Naive thymus-derived CD4-positive, alpha-beta T cell (primary cell): ENCODE data around the gene STX18. TPM values are rescaled to one million over a fixed set of nuclear protein-coding genes. Genes with fewer than 3 reads are reported as not detected.

Experiments used
- ATAC-seq: fragments of 150-1000 bp; cut with Tn5 transposase; 2 replicates; pipeline ENCODE4 v1.10.0; 2021; ENCODE audit warnings: mild to moderate bottlenecking, moderate library complexity
- CTCF ChIA-PET: fragments of 350-600 bp; sonication (Branson Sonifier 250); formaldehyde crosslinking; loops from one replicate; lab custom pipeline; 2021; ENCODE audit warnings: antibody characterized with exemption; lab: Charles Lee
- POLR2A ChIA-PET: fragments of 350-600 bp; sonication (Branson Sonifier 250); formaldehyde crosslinking; loops from one replicate; lab custom pipeline; 2021; ENCODE audit warnings: antibody characterized with exemption, inconsistent platforms; lab: Charles Lee
- DNase-seq, 9 donors: peaks; one replicate each; pipeline versions ENCODE4 v3.0.0 to v3.0.0-alpha.2; 2020 to 2022; ENCODE audit warnings: mixed read lengths in 1 of 9
- H3K27ac ChIP-seq: one replicate; pipeline ENCODE4 v1.7.0; 2013; ENCODE audit warnings: mild to moderate bottlenecking, low read depth, low read length, moderate library complexity
- H3K27me3 ChIP-seq, 2 donors: one replicate each; pipeline ENCODE4 v1.7.0; 2013; ENCODE audit warnings: low read length in 2 of 2, mild to moderate bottlenecking in 2 of 2, moderate library complexity in 2 of 2; ENCODE audit not compliant: control insufficient read depth in 2 of 2, insufficient read depth in 2 of 2
- H3K36me3 ChIP-seq, 3 experiments: 1 replicate in 2 of 3; 2 replicates in 1 of 3; pipeline ENCODE4 v1.7.0; 2013; ENCODE audit warnings: low read length in 3 of 3, mild to moderate bottlenecking in 3 of 3, moderate library complexity in 1 of 3; ENCODE audit not compliant: insufficient read depth in 3 of 3, control insufficient read depth in 2 of 3
- H3K4me1 ChIP-seq, 2 donors: one replicate each; pipeline ENCODE4 v1.7.0; 2013; ENCODE audit warnings: low read length in 2 of 2, mild to moderate bottlenecking in 2 of 2, moderate library complexity in 1 of 2; ENCODE audit not compliant: control insufficient read depth in 2 of 2, insufficient read depth in 2 of 2
- H3K4me3 ChIP-seq: 2 replicates; pipeline ENCODE4 v1.7.0; 2013; ENCODE audit warnings: mild to moderate bottlenecking, low read length
- H3K9me3 ChIP-seq, 3 experiments: 1 replicate in 2 of 3; 2 replicates in 1 of 3; pipeline ENCODE4 v1.7.0; 2013; ENCODE audit warnings: low read length in 3 of 3; ENCODE audit not compliant: control insufficient read depth in 2 of 3
- H3K27ac Mint-ChIP-seq, 9 donors: one replicate each; pipeline ENCODE4 v1.8.0; 2020 to 2022; ENCODE audit warnings: mixed read lengths in 9 of 9, mild to moderate bottlenecking in 8 of 9, moderate library complexity in 5 of 9, inconsistent platforms in 2 of 9
- H3K27me3 Mint-ChIP-seq, 5 donors: one replicate each; pipeline ENCODE4 v1.8.0; 2021 to 2022; ENCODE audit warnings: mixed read lengths in 5 of 5, mild to moderate bottlenecking in 1 of 5
- H3K36me3 Mint-ChIP-seq, 5 donors: one replicate each; pipeline ENCODE4 v1.8.0; 2020 to 2022; ENCODE audit warnings: mixed read lengths in 5 of 5, mild to moderate bottlenecking in 3 of 5, inconsistent platforms in 1 of 5
- H3K4me1 Mint-ChIP-seq, 7 donors: one replicate each; pipeline ENCODE4 v1.8.0; 2020 to 2022; ENCODE audit warnings: mixed read lengths in 7 of 7, mild to moderate bottlenecking in 3 of 7, inconsistent platforms in 1 of 7
- H3K4me3 Mint-ChIP-seq, 10 donors: one replicate each; pipeline ENCODE4 v1.8.0; 2020 to 2022; ENCODE audit warnings: mild to moderate bottlenecking in 10 of 10, mixed read lengths in 10 of 10, moderate library complexity in 6 of 10, inconsistent platforms in 2 of 10
- H3K9me3 Mint-ChIP-seq, 11 donors: one replicate each; pipeline ENCODE4 v1.8.0; 2020 to 2022; ENCODE audit warnings: mixed read lengths in 11 of 11, mild to moderate bottlenecking in 4 of 11, inconsistent platforms in 1 of 11, moderate library complexity in 1 of 11
- intact Hi-C, 2 donors: fragments of 100-400 bp; cut with micrococcal nuclease; formaldehyde crosslinking; loops; one replicate each; pipeline ENCODE4 v1.15.1; 2023
- polyA plus RNA-seq, 2 donors: library from polyadenylated mRNA; unstranded; fragments of 300-500 nt; fragmentation: Illumina TruSeq; gene quantifications; one replicate each; pipeline ENCODE4 v1.2.3, GENCODE V29; 2021
- total RNA-seq, 6 experiments: library from RNA in 5 of 6; stranded (reverse) in 5 of 6; gene quantifications; 1 replicate in 5 of 6; 2 replicates in 1 of 6; pipeline ENCODE4 v1.2.3 and lab custom pipeline; 2021 to 2026

STX18 gene
- total and polyA plus RNA-seq, 7 experiments from 2014 or later = 16.3 to 28.0 (median 22.7) TPM

GRCh38 chr4:4459181-4459580 is 82.7 kb downstream of the STX18 start:
- Histone ChIP-seq H3K4me3 (no peak overlapping the region), H3K27ac (no peak overlapping the region), H3K4me1 (peaks cover 0 to 7% of the 10 kb centered on the region in 2 donors), H3K27me3 (no peaks in the 10 kb centered on the region), H3K9me3 (no peaks in the 10 kb centered on the region), H3K36me3 (peaks cover 4 to 49% (median 10%) of the 10 kb centered on the region in 3 experiments)
- H3K4me3 Mint-ChIP-seq = no peak overlapping the region
- H3K27me3 Mint-ChIP-seq = no peaks in the 10 kb centered on the region
- POLR2A ChIA-PET = no interaction called here
- no peak for ATAC-seq
- DNase-seq = no peak
- H3K4me1 Mint-ChIP-seq = peaks cover 8 to 24% (median 22%) of the 10 kb centered on the region in 7 donors
- CTCF ChIA-PET = no interaction called here
- H3K27ac Mint-ChIP-seq = peak overlapping the region in 1 of 9 donors; percentile 33
- H3K36me3 Mint-ChIP-seq = peaks cover 4 to 50% (median 24%) of the 10 kb centered on the region in 5 donors
- intact Hi-C loops = no loop called here
- H3K9me3 Mint-ChIP-seq = no peaks in the 10 kb centered on the region

GRCh38 chr4:4457803-4458553 is 83.9 kb downstream of the STX18 start:
- intact Hi-C loops = no loop called here
- peaks cover 8 to 19% (median 17%) of the 10 kb centered on the region in 7 donors for H3K4me1 Mint-ChIP-seq
- ChIA-PET POLR2A (no interaction called here), CTCF (no interaction called here)
- H3K27me3 ChIP-seq = no peaks in the 10 kb centered on the region
- no peak overlapping the region for H3K27ac ChIP-seq
- DNase-seq = no peak
- no peak overlapping the region for H3K4me3 Mint-ChIP-seq
- H3K36me3 Mint-ChIP-seq = peaks cover 5 to 59% (median 33%) of the 10 kb centered on the region in 5 donors
- H3K27ac Mint-ChIP-seq = peak overlapping the region in 1 of 9 donors; percentile 29
- no peak for ATAC-seq
- H3K9me3 Mint-ChIP-seq = no peaks in the 10 kb centered on the region
- H3K4me3 ChIP-seq = no peak overlapping the region
- no peaks in the 10 kb centered on the region for H3K9me3 ChIP-seq
- peaks cover 4 to 59% (median 10%) of the 10 kb centered on the region in 3 experiments for H3K36me3 ChIP-seq
- peaks cover 0 to 7% of the 10 kb centered on the region in 2 donors for H3K4me1 ChIP-seq
- H3K27me3 Mint-ChIP-seq = no peaks in the 10 kb centered on the region

- CTCF ChIA-PET = no interaction called here
- Mint-ChIP-seq H3K4me1 (peaks cover 4 to 11% (median 7%) of the 10 kb centered on the region in 7 donors), H3K9me3 (no peaks in the 10 kb centered on the region), H3K36me3 (peaks cover 5 to 68% (median 40%) of the 10 kb centered on the region in 5 donors), H3K27ac (no peak overlapping the region), H3K27me3 (no peaks in the 10 kb centered on the region), H3K4me3 (no peak overlapping the region)
- Histone ChIP-seq H3K4me1 (no peaks in the 10 kb centered on the region), H3K4me3 (no peak overlapping the region), H3K27me3 (no peaks in the 10 kb centered on the region), H3K27ac (no peak overlapping the region), H3K36me3 (peaks cover 4 to 63% (median 10%) of the 10 kb centered on the region in 3 experiments), H3K9me3 (no peaks in the 10 kb centered on the region)
- DNase-seq (no peak), ATAC-seq (no peak)
- POLR2A ChIA-PET = no interaction called here
- intact Hi-C loops = no loop called here
Measured at GRCh38 chr4:4456816-4457578, 84.9 kb downstream of the STX18 start.

- Mint-ChIP-seq H3K4me1 (peaks cover 0 to 5% (median under 1%) of the 10 kb centered on the region in 7 donors), H3K27ac (no peak overlapping the region), H3K27me3 (no peaks in the 10 kb centered on the region), H3K9me3 (no peaks in the 10 kb centered on the region), H3K36me3 (peaks cover 5 to 74% (median 40%) of the 10 kb centered on the region in 5 donors), H3K4me3 (no peak overlapping the region)
- ATAC-seq (no peak), DNase-seq (no peak)
- H3K27me3 ChIP-seq = no peaks in the 10 kb centered on the region
- CTCF ChIA-PET = no interaction called here
- H3K27ac ChIP-seq = no peak overlapping the region
- H3K4me3 ChIP-seq = no peak overlapping the region
- intact Hi-C loops = no loop called here
- POLR2A ChIA-PET = no interaction called here
- H3K4me1 ChIP-seq = no peaks in the 10 kb centered on the region
- H3K9me3 ChIP-seq = no peaks in the 10 kb centered on the region
- peaks cover 4 to 63% (median 10%) of the 10 kb centered on the region in 3 experiments for H3K36me3 ChIP-seq
Measured at GRCh38 chr4:4456351-4456750, 85.5 kb downstream of the STX18 start.

GRCh38 chr4:4455210-4455865 is 86.5 kb downstream of the STX18 start:
- ATAC-seq (no peak), DNase-seq (no peak)
- H3K36me3 ChIP-seq = peaks cover 4 to 63% (median 10%) of the 10 kb centered on the region in 3 experiments
- no peaks in the 10 kb centered on the region for H3K27me3 ChIP-seq
- H3K9me3 ChIP-seq = no peaks in the 10 kb centered on the region
- ChIA-PET POLR2A (no interaction called here), CTCF (no interaction called here)
- Mint-ChIP-seq H3K27me3 (no peaks in the 10 kb centered on the region), H3K27ac (no peak overlapping the region), H3K9me3 (no peaks in the 10 kb centered on the region), H3K4me3 (no peak overlapping the region), H3K36me3 (peaks cover 5 to 78% (median 40%) of the 10 kb centered on the region in 5 donors), H3K4me1 (peaks cover 0 to 5% (median 0%) of the 10 kb centered on the region in 7 donors)
- no peak overlapping the region for H3K27ac ChIP-seq
- intact Hi-C loops = no loop called here
- H3K4me1 ChIP-seq = no peaks in the 10 kb centered on the region
- H3K4me3 ChIP-seq = no peak overlapping the region

- H3K9me3 Mint-ChIP-seq = no peaks in the 10 kb centered on the region
- H3K27me3 Mint-ChIP-seq = no peaks in the 10 kb centered on the region
- Histone ChIP-seq H3K4me1 (no peaks in the 10 kb centered on the region), H3K27ac (no peak overlapping the region), H3K4me3 (no peak overlapping the region), H3K9me3 (no peaks in the 10 kb centered on the region), H3K36me3 (no peaks in the 10 kb centered on the region), H3K27me3 (no peaks in the 10 kb centered on the region)
- H3K4me3 Mint-ChIP-seq = no peak overlapping the region
- DNase-seq = no peak
- H3K36me3 Mint-ChIP-seq = peaks cover 0 to 32% (median 6%) of the 10 kb centered on the region in 5 donors
- no peak overlapping the region for H3K27ac Mint-ChIP-seq
- ChIA-PET CTCF (no interaction called here), POLR2A (no interaction called here)
- intact Hi-C loops = no loop called here
- H3K4me1 Mint-ChIP-seq = peaks cover 0 to 2% (median 0%) of the 10 kb centered on the region in 7 donors
- no peak for ATAC-seq
Measured at GRCh38 chr4:4446434-4446833, 95.4 kb downstream of the STX18 start.
